Stimulated activated naive B cell treated with anti-CD40 and anti-IgM and Interleukin-4, amounts not matched to agents 10 μg/mL and 1 μg/mL and 100 μg/mL, for 72 hours (primary cell): ENCODE data around the gene SLC45A2.
A peak's percentile ranks its signal among the peaks of the same experiment; 100 is the strongest.
"Not testable (repeated sequence)": the region's sequence is repeated elsewhere in the genome, so short reads cannot be mapped to it uniquely, and the experiment has no call there.

Experiments used
- ATAC-seq, 2 donors: fragments of 150-1000 bp; cut with Tn5 transposase; replicated peaks; 2 replicates each; pipeline ENCODE4 v1.10.0; 2021; ENCODE audit warnings: moderate library complexity in 1 of 2
- DNase-seq: peaks from one replicate; pipeline ENCODE4 v3.0.0; 2021
- H3K27ac Mint-ChIP-seq: one replicate; pipeline ENCODE4 v1.8.0; 2022; ENCODE audit warnings: mild to moderate bottlenecking, mixed read lengths
- H3K27me3 Mint-ChIP-seq, 2 donors: one replicate each; pipeline ENCODE4 v1.8.0; 2022; ENCODE audit warnings: mixed read lengths in 2 of 2
- H3K36me3 Mint-ChIP-seq, 2 donors: one replicate each; pipeline ENCODE4 v1.8.0; 2022; ENCODE audit warnings: mixed read lengths in 2 of 2, mild to moderate bottlenecking in 1 of 2
- H3K4me1 Mint-ChIP-seq, 2 donors: one replicate each; pipeline ENCODE4 v1.8.0; 2022; ENCODE audit warnings: mixed read lengths in 2 of 2, mild to moderate bottlenecking in 1 of 2
- H3K4me3 Mint-ChIP-seq, 2 donors: one replicate each; pipeline ENCODE4 v1.8.0; 2022; ENCODE audit warnings: mild to moderate bottlenecking in 2 of 2, mixed read lengths in 2 of 2, moderate library complexity in 1 of 2
- H3K9me3 Mint-ChIP-seq, 2 donors: one replicate each; pipeline ENCODE4 v1.8.0; 2022; ENCODE audit warnings: mixed read lengths in 2 of 2, mild to moderate bottlenecking in 1 of 2

Gene SLC45A2

GRCh38 chr5:33984671-33985124 is at the start of gene SLC45A2:
SLC45A2 (minus strand) TSS chr5:33984693; CDS start chr5:33984583, 110 bp downstream.
- no peaks in the 10 kb centered on the region for H3K4me1 Mint-ChIP-seq
- peaks cover 13 to 21% of the 10 kb centered on the region in 2 donors for H3K36me3 Mint-ChIP-seq
- no peaks in the 10 kb centered on the region for H3K27me3 Mint-ChIP-seq
- peaks cover 0 to 1% of the 10 kb centered on the region in 2 donors for H3K9me3 Mint-ChIP-seq
- H3K27ac Mint-ChIP-seq, result no peak within 1 kb of the TSS
- DNase-seq, result no peak
- no peak for ATAC-seq
- no peak within 1 kb of the TSS for H3K4me3 Mint-ChIP-seq

- ATAC-seq (no peak), DNase-seq (no peak)
- Mint-ChIP-seq H3K36me3 (peaks cover 17 to 35% of the 10 kb centered on the region in 2 donors), H3K27me3 (no peaks in the 10 kb centered on the region), H3K9me3 (no peaks in the 10 kb centered on the region), H3K4me1 (no peaks in the 10 kb centered on the region), H3K4me3 (no peak overlapping the region), H3K27ac (no peak overlapping the region)
Observed at GRCh38 chr5:34031966-34032365, 47.5 kb upstream of the SLC45A2 start.

DNA sequence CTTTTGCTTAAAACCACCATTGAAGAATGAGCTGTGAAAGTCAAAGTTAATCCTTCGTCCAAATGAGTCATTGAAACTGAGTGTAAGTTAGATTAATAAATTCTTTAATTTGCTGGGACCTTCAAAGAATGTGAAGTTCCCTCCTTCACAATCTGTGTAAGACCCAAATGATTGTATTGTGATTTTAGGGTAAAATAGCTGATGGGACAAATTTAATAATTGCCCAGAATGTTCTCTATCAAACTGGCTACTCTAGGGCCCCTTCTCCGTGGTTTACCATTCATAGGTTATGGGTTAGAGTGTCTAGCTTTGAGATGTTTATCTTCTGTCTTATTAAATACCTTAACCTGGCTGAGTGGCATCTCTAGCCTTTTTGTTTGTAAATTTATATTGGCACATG is 46.6 kb upstream of the SLC45A2 start:
- Mint-ChIP-seq H3K27me3 (no peaks in the 10 kb centered on the region), H3K9me3 (no peaks in the 10 kb centered on the region), H3K4me1 (no peaks in the 10 kb centered on the region), H3K36me3 (peaks cover 18 to 37% of the 10 kb centered on the region in 2 donors), H3K27ac (no peak overlapping the region), H3K4me3 (no peak overlapping the region)
- ATAC-seq (no peak), DNase-seq (no peak)

DNA sequence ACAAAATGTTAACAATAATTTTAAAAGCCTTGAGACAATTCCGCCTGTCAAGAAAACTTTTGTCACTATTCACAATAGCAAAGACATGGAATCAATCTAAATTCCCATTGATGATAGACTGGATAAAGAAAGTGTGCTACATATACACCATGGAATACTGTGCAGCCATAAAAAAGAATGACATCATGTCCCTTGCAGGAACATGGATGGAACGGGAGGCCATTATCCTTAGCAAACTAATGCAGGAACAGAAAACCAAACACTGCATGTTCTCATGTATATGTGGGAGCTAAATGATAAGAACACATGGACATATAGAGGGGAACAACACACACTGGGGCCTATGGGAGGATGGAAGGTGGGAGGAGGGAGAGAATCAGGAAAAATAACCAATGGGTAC is 46.1 kb upstream of the SLC45A2 start:
- not testable (repeated sequence) for H3K9me3 Mint-ChIP-seq, H3K4me1 Mint-ChIP-seq, ATAC-seq, H3K27me3 Mint-ChIP-seq, H3K4me3 Mint-ChIP-seq, DNase-seq, H3K27ac Mint-ChIP-seq
- peaks cover 21 to 40% of the 10 kb centered on the region in 2 donors for H3K36me3 Mint-ChIP-seq

- H3K27ac Mint-ChIP-seq, result no peak overlapping the region
- DNase-seq (no peak), ATAC-seq (no peak)
- no peaks in the 10 kb centered on the region for H3K9me3 Mint-ChIP-seq
- peaks cover 19 to 38% of the 10 kb centered on the region in 2 donors for H3K36me3 Mint-ChIP-seq
- no peaks in the 10 kb centered on the region for H3K4me1 Mint-ChIP-seq
- H3K4me3 Mint-ChIP-seq, result no peak overlapping the region
- no peaks in the 10 kb centered on the region for H3K27me3 Mint-ChIP-seq
Observed at GRCh38 chr5:34030048-34030447, 45.6 kb upstream of the SLC45A2 start.

- Mint-ChIP-seq H3K9me3 (no peaks in the 10 kb centered on the region), H3K36me3 (peaks cover 20 to 30% of the 10 kb centered on the region in 2 donors), H3K27ac (no peak overlapping the region), H3K4me3 (no peak overlapping the region), H3K27me3 (no peaks in the 10 kb centered on the region), H3K4me1 (no peaks in the 10 kb centered on the region)
- ATAC-seq (no peak), DNase-seq (no peak)
Observed at GRCh38 chr5:34028349-34028748, 43.9 kb upstream of the SLC45A2 start.

DNA sequence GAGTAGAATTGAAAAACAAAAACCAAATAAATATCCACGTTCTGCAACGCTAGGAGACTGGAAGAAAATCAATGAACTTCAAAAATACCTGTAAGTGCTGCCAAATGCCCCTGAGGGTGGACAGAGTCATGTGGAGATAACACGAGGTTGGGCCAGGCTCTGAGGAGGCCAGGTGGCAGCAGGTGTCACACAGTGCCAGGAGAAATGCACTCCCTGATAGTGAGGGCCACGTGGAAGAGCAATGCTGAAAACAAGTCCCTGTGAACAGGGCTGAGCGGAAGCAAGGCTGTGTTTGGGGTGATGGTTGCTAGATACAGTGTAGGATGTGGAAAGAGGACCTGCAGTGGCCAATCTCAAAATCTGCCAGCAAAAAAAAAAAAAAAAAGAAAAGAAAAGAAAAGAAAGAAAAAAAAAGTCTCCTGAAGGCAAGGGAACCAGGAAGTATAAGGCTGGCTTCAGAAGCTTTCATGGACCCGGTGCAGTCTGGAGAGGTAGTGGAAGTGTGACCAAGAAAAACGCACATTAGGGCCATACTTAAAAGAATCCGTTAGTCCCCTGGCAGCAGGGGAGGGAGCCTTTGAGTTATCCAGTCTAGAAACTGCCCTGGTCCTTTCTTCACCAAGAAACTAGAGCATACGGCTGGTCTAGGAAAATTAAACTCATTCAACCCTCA is 41.7 kb upstream of the SLC45A2 start:
- no peak overlapping the region for H3K27ac Mint-ChIP-seq

GRCh38 chr5:34022121-34022705 is 37.7 kb upstream of the SLC45A2 start:
- H3K36me3 Mint-ChIP-seq, result peaks cover 19 to 33% of the 10 kb centered on the region in 2 donors

More for the DNA sequence above, 41.7 kb upstream of the SLC45A2 start:
- peaks cover 16 to 37% of the 10 kb centered on the region in 2 donors for H3K36me3 Mint-ChIP-seq
- peaks cover 2 to 5% of the 10 kb centered on the region in 2 donors for H3K4me1 Mint-ChIP-seq
- DNase-seq (no peak), ATAC-seq (no peak)
- no peaks in the 10 kb centered on the region for H3K9me3 Mint-ChIP-seq
- no peak overlapping the region for H3K4me3 Mint-ChIP-seq
- no peaks in the 10 kb centered on the region for H3K27me3 Mint-ChIP-seq

DNA sequence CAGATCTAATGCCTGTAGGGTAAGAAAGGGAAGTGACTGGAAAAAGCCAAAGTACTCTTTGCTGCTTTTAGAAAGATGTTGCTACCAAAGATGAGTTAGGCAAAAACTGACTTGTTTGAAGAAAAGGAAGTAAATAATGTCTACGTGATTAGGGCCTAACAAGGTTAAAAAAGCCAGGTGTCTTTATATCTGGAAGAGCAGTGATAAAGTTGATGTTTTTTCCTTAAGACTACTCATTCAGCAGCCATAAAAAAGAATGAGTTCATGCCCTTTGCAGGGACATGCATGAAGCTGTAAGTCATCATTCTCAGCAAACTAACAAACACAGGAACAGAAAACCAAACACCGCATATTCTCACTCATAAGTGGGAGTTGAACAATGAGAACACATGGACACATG is 36.8 kb upstream of the SLC45A2 start:
- DNase-seq, result no peak
- Mint-ChIP-seq H3K27me3 (no peaks in the 10 kb centered on the region), H3K9me3 (no peaks in the 10 kb centered on the region), H3K4me1 (peaks cover 2 to 5% of the 10 kb centered on the region in 2 donors), H3K27ac (no peak overlapping the region), H3K36me3 (peaks cover 19 to 31% of the 10 kb centered on the region in 2 donors), H3K4me3 (no peak overlapping the region)
- ATAC-seq, result no peak

More at GRCh38 chr5:34022121-34022705, 37.7 kb upstream of the SLC45A2 start:
- H3K4me1 Mint-ChIP-seq, result peaks cover 2 to 5% of the 10 kb centered on the region in 2 donors
- no peaks in the 10 kb centered on the region for H3K27me3 Mint-ChIP-seq
- no peaks in the 10 kb centered on the region for H3K9me3 Mint-ChIP-seq
- H3K27ac Mint-ChIP-seq, result peak overlapping the region; percentile 65
- no peak overlapping the region for H3K4me3 Mint-ChIP-seq
- no peak for DNase-seq
- peak in 1 of 2 donors; percentile 25 for ATAC-seq

DNA sequence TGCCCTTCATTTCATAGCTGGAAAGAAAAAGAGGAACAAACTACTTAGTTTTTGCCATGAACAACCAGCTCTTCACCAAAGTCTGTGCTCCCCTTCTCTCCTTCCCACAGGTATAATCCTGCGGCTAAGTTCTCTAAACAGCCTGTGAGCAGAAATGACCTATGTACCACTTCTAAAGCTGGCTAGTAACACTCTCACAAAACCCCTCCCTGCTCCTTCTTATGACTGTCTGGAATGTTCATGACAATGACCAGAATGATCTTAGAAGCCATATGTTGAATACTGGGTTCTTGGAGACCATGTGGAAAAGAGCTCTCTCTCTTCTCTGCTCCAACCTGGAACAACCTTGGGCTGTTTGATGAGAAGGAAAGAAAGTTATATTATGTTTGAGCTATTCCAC is 36.2 kb upstream of the SLC45A2 start:
- ATAC-seq, result no peak
- no peak overlapping the region for H3K27ac Mint-ChIP-seq
- H3K9me3 Mint-ChIP-seq, result no peaks in the 10 kb centered on the region
- no peak overlapping the region for H3K4me3 Mint-ChIP-seq
- peaks cover 2 to 5% of the 10 kb centered on the region in 2 donors for H3K4me1 Mint-ChIP-seq
- peaks cover 15 to 25% of the 10 kb centered on the region in 2 donors for H3K36me3 Mint-ChIP-seq
- no peak for DNase-seq
- H3K27me3 Mint-ChIP-seq, result no peaks in the 10 kb centered on the region

DNA sequence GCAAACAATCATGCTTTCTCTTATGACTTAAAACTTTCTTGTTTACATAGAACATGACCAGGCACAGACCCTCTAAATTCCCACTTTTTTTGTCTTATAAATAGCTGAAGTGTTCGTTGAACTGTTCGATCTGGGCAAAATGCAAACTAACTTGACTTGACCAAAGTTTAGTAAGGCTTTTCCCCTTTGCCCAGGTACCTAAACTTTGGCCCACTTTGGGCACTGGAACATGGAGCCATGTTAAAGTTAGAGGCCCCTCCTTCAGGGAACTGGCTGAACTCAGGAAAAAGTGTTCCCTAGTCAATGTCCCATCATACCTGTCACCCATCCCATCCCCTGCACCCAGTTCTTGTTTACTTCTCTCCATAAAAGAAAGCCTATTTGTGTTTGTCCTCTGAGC is 32.8 kb upstream of the SLC45A2 start:
- no peak overlapping the region for H3K4me3 Mint-ChIP-seq

DNA sequence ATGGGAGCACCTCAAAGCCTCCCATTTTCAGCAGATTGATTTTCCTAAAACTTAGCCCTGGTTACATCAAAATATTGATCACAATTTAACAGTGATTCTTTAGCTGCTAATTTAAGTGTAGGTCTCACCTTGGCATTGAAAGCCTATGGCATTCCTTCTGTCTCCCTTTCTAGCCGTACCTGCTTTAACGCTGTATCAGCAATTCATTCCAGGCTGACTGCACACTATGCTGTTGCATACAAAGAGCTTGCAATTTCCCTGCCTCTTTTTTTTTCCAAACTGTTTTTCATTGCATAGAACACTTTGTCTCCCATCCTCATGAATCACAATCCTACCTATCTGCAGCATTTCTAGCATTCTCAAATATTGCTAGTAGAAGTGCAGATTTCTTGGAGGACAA is 32.3 kb upstream of the SLC45A2 start:
- Mint-ChIP-seq H3K36me3 (peaks cover 5 to 17% of the 10 kb centered on the region in 2 donors), H3K4me3 (no peak overlapping the region), H3K9me3 (peaks cover 0 to 3% of the 10 kb centered on the region in 2 donors), H3K27me3 (no peaks in the 10 kb centered on the region), H3K27ac (no peak overlapping the region), H3K4me1 (no peaks in the 10 kb centered on the region)
- ATAC-seq, result no peak
- DNase-seq, result no peak

More for the DNA sequence above, 32.8 kb upstream of the SLC45A2 start:
- ATAC-seq, result no peak
- Mint-ChIP-seq H3K27me3 (no peaks in the 10 kb centered on the region), H3K4me1 (peaks cover 2 to 4% of the 10 kb centered on the region in 2 donors), H3K36me3 (peaks cover 7 to 22% of the 10 kb centered on the region in 2 donors), H3K27ac (no peak overlapping the region), H3K9me3 (peaks cover 0 to 3% of the 10 kb centered on the region in 2 donors)
- no peak for DNase-seq

- Mint-ChIP-seq H3K27me3 (no peaks in the 10 kb centered on the region), H3K4me1 (no peaks in the 10 kb centered on the region), H3K27ac (no peak overlapping the region), H3K36me3 (peaks cover 4 to 12% of the 10 kb centered on the region in 2 donors), H3K9me3 (peaks cover 0 to 3% of the 10 kb centered on the region in 2 donors), H3K4me3 (no peak overlapping the region)
- DNase-seq (no peak), ATAC-seq (no peak)
Observed at GRCh38 chr5:34016222-34016621, 31.7 kb upstream of the SLC45A2 start.

DNA sequence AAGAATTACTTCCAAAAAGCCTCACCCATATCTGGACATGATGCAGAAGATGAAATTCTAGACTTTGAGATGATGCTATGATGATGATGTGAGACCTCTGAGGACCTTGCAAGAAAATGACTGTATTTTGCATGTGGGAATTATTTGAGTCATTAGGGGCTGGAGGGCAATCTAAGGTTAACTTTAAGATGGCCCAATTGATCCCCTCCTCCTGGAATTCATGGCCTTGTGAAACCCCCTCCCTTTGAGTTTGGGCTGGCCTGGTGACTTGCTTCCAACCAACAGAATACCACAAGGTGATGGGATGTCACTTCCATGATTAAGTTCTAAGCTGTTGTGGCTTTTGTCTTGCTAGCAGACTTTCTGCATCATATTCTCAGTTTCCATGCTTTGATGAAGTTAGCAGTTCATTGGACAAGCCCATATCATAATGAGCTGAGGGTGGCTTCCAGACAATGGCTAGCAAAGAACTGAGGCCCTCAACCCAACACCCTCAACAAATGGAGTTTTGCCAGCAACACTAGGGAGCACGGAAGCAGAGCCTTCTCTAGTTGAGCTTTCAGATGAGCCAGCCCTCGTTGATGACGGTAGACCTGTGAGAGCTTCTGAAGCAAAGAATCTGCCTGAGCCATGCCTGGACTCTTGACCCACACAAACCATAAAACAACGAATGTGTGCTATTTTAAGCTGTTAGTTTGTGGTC is 30.8 kb upstream of the SLC45A2 start:
- no peak for DNase-seq
- no peak overlapping the region for H3K4me3 Mint-ChIP-seq
- peaks cover 0 to 3% of the 10 kb centered on the region in 2 donors for H3K9me3 Mint-ChIP-seq
- H3K27me3 Mint-ChIP-seq, result peaks cover 0 to 4% of the 10 kb centered on the region in 2 donors
- peaks cover 2 to 4% of the 10 kb centered on the region in 2 donors for H3K36me3 Mint-ChIP-seq
- no peak for ATAC-seq
- H3K4me1 Mint-ChIP-seq, result no peaks in the 10 kb centered on the region
- no peak overlapping the region for H3K27ac Mint-ChIP-seq
